IPS DF 6.9 (cell line): ENCODE data around the gene ACSM6.

Experiments used
- DNase-seq: peaks from one replicate; pipeline ENCODE4 v3.0.0-alpha.2; 2013; ENCODE audit warnings: low read depth, low spot score
- H3K27ac ChIP-seq: one replicate; pipeline ENCODE4 v1.5.1; 2013; ENCODE audit warnings: low read length, control low read depth
- H3K27me3 ChIP-seq: 2 replicates; pipeline ENCODE4 v1.6.1; 2013; ENCODE audit warnings: mild to moderate bottlenecking, low read length; ENCODE audit not compliant: control insufficient read depth, insufficient read depth
- H3K36me3 ChIP-seq: 2 replicates; pipeline ENCODE4 v1.6.1; 2013; ENCODE audit warnings: low read length; ENCODE audit not compliant: control insufficient read depth, insufficient read depth
- H3K4me1 ChIP-seq: 2 replicates; pipeline ENCODE4 v1.6.1; 2013; ENCODE audit warnings: low read length; ENCODE audit not compliant: control insufficient read depth, insufficient read depth
- H3K4me3 ChIP-seq: 2 replicates; pipeline ENCODE4 v1.5.1; 2013; ENCODE audit warnings: mild to moderate bottlenecking, low read length
- H3K9me3 ChIP-seq: 2 replicates; pipeline ENCODE4 v1.6.1; 2013; ENCODE audit warnings: low read length, inconsistent platforms; ENCODE audit not compliant: control insufficient read depth, insufficient read depth
- whole genome bisulfite sequencing: extraction: QIAGEN DNeasy Blood & Tissue Kit; methylation state at CpG from one replicate; pipeline ENCODE4 v1.1.7; 2013; ENCODE audit warnings: mixed read lengths, missing lambda C conversion rate; ENCODE audit not compliant: insufficient read length, insufficient coverage; 5-methylcytosine and 5-hydroxymethylcytosine counted together

Gene ACSM6

DNA sequence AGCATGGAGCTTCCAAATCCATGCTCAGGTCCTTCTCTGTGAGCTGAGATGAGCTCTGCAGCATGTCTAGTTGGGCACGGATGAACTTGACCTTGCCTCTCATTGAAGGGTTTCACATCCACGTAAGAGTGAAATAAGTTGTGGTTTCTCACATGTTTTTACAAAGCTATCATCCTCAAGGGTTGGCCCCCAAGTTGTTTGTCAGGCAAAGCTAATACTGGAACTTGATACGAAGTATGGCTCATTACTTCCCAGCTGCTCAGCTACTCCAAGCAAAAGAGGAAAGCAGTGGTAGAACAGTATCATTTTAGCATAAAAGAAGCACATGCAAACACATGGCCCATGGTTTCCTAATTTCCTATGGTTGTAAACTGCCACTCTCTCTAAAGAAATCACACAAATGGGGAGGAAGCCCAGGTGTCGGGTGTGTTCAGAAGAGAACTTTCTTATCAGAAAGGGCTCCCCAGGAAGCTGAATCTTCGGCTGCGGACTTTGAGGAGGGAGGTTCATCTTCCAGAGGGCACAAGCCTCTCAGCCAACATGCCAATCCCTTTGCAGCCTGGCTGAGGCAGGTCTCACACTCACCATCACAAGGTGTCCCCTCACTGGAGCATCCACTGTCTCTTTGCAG lies 51.5 kb downstream of the ACSM6 start:
- Histone ChIP-seq H3K27ac (no peak overlapping the region), H3K4me3 (no peak overlapping the region), H3K4me1 (peaks cover 7% of the 10 kb centered on the region; the same call in 1 of the 2 replicates), H3K27me3 (no peaks in the 10 kb centered on the region), H3K9me3 (no peaks in the 10 kb centered on the region), H3K36me3 (peaks cover 8% of the 10 kb centered on the region; the same call in 1 of the 2 replicates)
- WGBS = no CpG with 5 or more reads among the region's 6 CpGs
- DNase-seq = no peak

- no CpG with 5 or more reads among the region's 1 CpG for WGBS
- peak; percentile 81 for DNase-seq
- no peaks in the 10 kb centered on the region for H3K9me3 ChIP-seq
- H3K27ac ChIP-seq = no peak overlapping the region
- no peaks in the 10 kb centered on the region for H3K27me3 ChIP-seq
- H3K36me3 ChIP-seq = peaks cover 4% of the 10 kb centered on the region; the same call in 1 of the 2 replicates
- peaks cover 7% of the 10 kb centered on the region; the same call in 1 of the 2 replicates for H3K4me1 ChIP-seq
- no peak overlapping the region for H3K4me3 ChIP-seq
Measured at GRCh38 chr10:95246582-95247051, 52.6 kb downstream of the ACSM6 start.

DNA sequence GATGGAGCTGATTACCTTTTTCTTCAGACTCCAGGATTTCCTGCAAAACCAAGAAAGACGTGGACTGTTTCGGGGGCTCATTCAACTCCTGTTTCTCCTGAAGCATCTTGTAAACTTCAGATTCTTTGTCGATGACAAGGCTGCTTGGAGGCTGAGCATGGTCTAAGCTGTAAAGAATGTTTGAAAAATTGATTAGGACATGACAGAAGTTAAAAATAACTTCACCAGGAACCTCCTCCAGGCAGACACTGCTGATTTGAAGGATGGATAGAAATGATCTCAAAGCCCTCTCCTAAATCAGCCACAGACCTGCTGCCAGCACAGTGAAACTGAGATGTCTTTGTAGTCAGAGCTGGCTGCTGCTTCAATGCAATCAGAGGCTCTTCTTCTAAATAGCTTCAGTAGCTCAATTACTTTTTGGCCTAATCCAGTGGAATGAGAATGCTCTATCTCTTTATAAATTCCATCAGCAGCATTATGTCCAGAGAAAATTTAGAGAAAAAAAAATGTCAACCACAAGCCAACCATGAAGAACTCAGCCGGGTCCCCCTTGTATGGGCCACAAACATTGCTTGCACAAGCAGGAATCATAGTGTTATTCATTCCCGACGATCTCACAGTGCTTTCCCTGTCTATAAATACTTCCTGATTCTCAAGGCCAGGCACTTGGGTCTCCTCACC lies 53.3 kb downstream of the ACSM6 start:
- Histone ChIP-seq H3K27ac (no peak overlapping the region), H3K27me3 (no peaks in the 10 kb centered on the region), H3K4me3 (no peak overlapping the region), H3K4me1 (peaks cover 7% of the 10 kb centered on the region; the same call in 1 of the 2 replicates), H3K36me3 (peaks cover 4% of the 10 kb centered on the region; the same call in 1 of the 2 replicates), H3K9me3 (no peaks in the 10 kb centered on the region)
- no peak for DNase-seq
- WGBS = no CpG with 5 or more reads among the region's 6 CpGs

GRCh38 chr10:95247881-95248583 lies 54.0 kb downstream of the ACSM6 start:
- DNase-seq = no peak
- peaks cover 5% of the 10 kb centered on the region; the same call in 1 of the 2 replicates for H3K4me1 ChIP-seq
- peaks cover 4% of the 10 kb centered on the region; the same call in 1 of the 2 replicates for H3K36me3 ChIP-seq
- no peaks in the 10 kb centered on the region for H3K27me3 ChIP-seq
- H3K27ac ChIP-seq = no peak overlapping the region
- H3K9me3 ChIP-seq = no peaks in the 10 kb centered on the region
- no peak overlapping the region for H3K4me3 ChIP-seq
- no CpG with 5 or more reads among the region's 7 CpGs for WGBS

GRCh38 chr10:95248989-95249388 lies 55.0 kb downstream of the ACSM6 start:
- Histone ChIP-seq H3K36me3 (peaks cover 4% of the 10 kb centered on the region; the same call in 1 of the 2 replicates), H3K9me3 (no peaks in the 10 kb centered on the region), H3K27ac (no peak overlapping the region), H3K4me1 (peaks cover 5% of the 10 kb centered on the region; the same call in 1 of the 2 replicates), H3K27me3 (no peaks in the 10 kb centered on the region), H3K4me3 (no peak overlapping the region)
- no CpG with 5 or more reads among the region's 3 CpGs for WGBS
- DNase-seq = no peak

GRCh38 chr10:95249467-95249866 lies 55.4 kb downstream of the ACSM6 start:
- Histone ChIP-seq H3K27me3 (no peaks in the 10 kb centered on the region), H3K36me3 (peaks cover 4% of the 10 kb centered on the region; the same call in 1 of the 2 replicates), H3K4me1 (peaks cover 5% of the 10 kb centered on the region; the same call in 1 of the 2 replicates), H3K4me3 (no peak overlapping the region), H3K27ac (no peak overlapping the region), H3K9me3 (no peaks in the 10 kb centered on the region)
- no peak for DNase-seq
- no CpG with 5 or more reads among the region's 3 CpGs for WGBS

GRCh38 chr10:95250856-95251255 lies 56.8 kb downstream of the ACSM6 start:
- no peaks in the 10 kb centered on the region for H3K9me3 ChIP-seq
- no peak overlapping the region for H3K4me3 ChIP-seq
- DNase-seq = no peak
- no peaks in the 10 kb centered on the region for H3K27me3 ChIP-seq
- no peaks in the 10 kb centered on the region for H3K36me3 ChIP-seq
- H3K4me1 ChIP-seq = peaks cover 5% of the 10 kb centered on the region; the same call in 1 of the 2 replicates
- H3K27ac ChIP-seq = no peak overlapping the region
- WGBS = no CpG with 5 or more reads among the region's 4 CpGs

- Histone ChIP-seq H3K4me1 (peaks cover 3% of the 10 kb centered on the region; the same call in 1 of the 2 replicates), H3K4me3 (no peak overlapping the region), H3K27ac (no peak overlapping the region), H3K36me3 (peaks cover 2% of the 10 kb centered on the region; the same call in 1 of the 2 replicates), H3K9me3 (no peaks in the 10 kb centered on the region), H3K27me3 (no peaks in the 10 kb centered on the region)
- WGBS = no CpG with 5 or more reads among the region's 2 CpGs
- DNase-seq = no peak
Measured at GRCh38 chr10:95253007-95253406, 59.0 kb downstream of the ACSM6 start.

GRCh38 chr10:95253686-95254085 lies 59.6 kb downstream of the ACSM6 start:
- Histone ChIP-seq H3K27ac (no peak overlapping the region), H3K36me3 (peaks cover 2% of the 10 kb centered on the region; the same call in 1 of the 2 replicates), H3K9me3 (no peaks in the 10 kb centered on the region), H3K27me3 (no peaks in the 10 kb centered on the region), H3K4me3 (no peak overlapping the region), H3K4me1 (peaks cover 3% of the 10 kb centered on the region; the same call in 1 of the 2 replicates)
- no peak for DNase-seq
- WGBS = no CpG with 5 or more reads among the region's 2 CpGs

- H3K4me1 ChIP-seq = peaks cover 2% of the 10 kb centered on the region; the same call in 1 of the 2 replicates
- no CpG with 5 or more reads among the region's 3 CpGs for WGBS
- H3K27me3 ChIP-seq = no peaks in the 10 kb centered on the region
- H3K27ac ChIP-seq = no peak overlapping the region
- no peaks in the 10 kb centered on the region for H3K9me3 ChIP-seq
- no peak for DNase-seq
- peaks cover 5% of the 10 kb centered on the region; the same call in 1 of the 2 replicates for H3K36me3 ChIP-seq
- H3K4me3 ChIP-seq = no peak overlapping the region
Measured at GRCh38 chr10:95254629-95255028, 60.6 kb downstream of the ACSM6 start.
